Measurements from ENCODE around the gene ZC3H12C.

- no peak for TF ChIP-seq POLR2A (IDR thresholded peaks at IDR 0.05; ENCODE audit: low read length)
- TF ChIP-seq GATA1 (IDR thresholded peaks at IDR 0.05; ENCODE audit: low read depth, low read length) = no peak
Observed at GRCh38 chr11:110081462-110082376, 11.5 kb upstream of the ZC3H12C start.

Data from erythroblast (primary cell).